HCT116 (cell line): ENCODE results near the gene MYLIP. TPM values are rescaled to one million over a fixed set of nuclear protein-coding genes. Genes with fewer than 3 reads are reported as not detected.

Experiments used
- ATAC-seq: fragments of 200-7000 bp; cut with Tn5 transposase; 2 replicates; pipeline ENCODE4 v1.9.1; 2020; ENCODE audit warnings: mild to moderate bottlenecking, moderate library complexity
- BruUV-seq: library from RNA; stranded (reverse); fragments of 400-500 nt; replicated peaks from 2 replicates; lab custom pipeline; 2021; lab: Mats Ljungman, UMichigan
- CTCF ChIA-PET: fragments of 300-600 bp; sonication (Branson Sonifier 250); formaldehyde crosslinking; loops from one replicate; lab custom pipeline; 2021; ENCODE audit warnings: antibody characterized with exemption; lab: Charles Lee
- POLR2A ChIA-PET: fragments of 300-600, 350-600 bp; sonication (Branson Sonifier 250); formaldehyde crosslinking; loops from one replicate; lab custom pipeline; 2021; ENCODE audit warnings: antibody characterized with exemption; lab: Charles Lee
- RAD21 ChIA-PET, 2 experiments: fragments of 300-600 bp; sonication (Branson Sonifier 250); formaldehyde crosslinking; loops; one replicate each; lab custom pipeline; 2023; ENCODE audit warnings: low total read pairs in 2 of 2; ENCODE audit not compliant: uncharacterized antibody in 2 of 2, unreplicated experiment in 2 of 2, low non-redundant PET in 1 of 2; lab: Charles Lee
- DNase-seq: peaks from one replicate; pipeline ENCODE4 v3.0.0-alpha.2; 2010; ENCODE audit warnings: low read depth, low spot score
- H2AFZ ChIP-seq: fragments of 200-600 bp; shearing (Covaris generic), sonication (generic); 2 replicates; pipeline ENCODE4 v1.6.1; 2017; ENCODE audit warnings: low read depth, mixed run types, mixed read lengths, antibody characterized with exemption, low read length; ENCODE audit not compliant: poor library complexity, severe bottlenecking
- H3K27ac ChIP-seq: 2 replicates; pipeline ENCODE4 v1.5.1; 2012; ENCODE audit warnings: low read depth, low read length
- H3K27me3 ChIP-seq: fragments of 200-600 bp; sonication (generic); 2 replicates; pipeline ENCODE4 v1.6.1; 2016; ENCODE audit warnings: mixed run types, low read length, mixed read lengths; ENCODE audit not compliant: insufficient read depth
- H3K36me3 ChIP-seq, 2 experiments: fragments of 200-500 bp in 1 of 2; fragments of 200-600 bp in 1 of 2; sonication (Bioruptor generic) in 1 of 2; sonication (generic) in 1 of 2; 2 replicates each; pipeline versions ENCODE4 v1.5.1 to v1.6.1; 2014 to 2016; ENCODE audit warnings: low read length in 2 of 2, inconsistent platforms in 1 of 2, mixed read lengths in 1 of 2, mixed run types in 1 of 2; ENCODE audit not compliant: insufficient read depth in 2 of 2, control insufficient read depth in 1 of 2
- H3K4me1 ChIP-seq, 2 experiments: fragments of 200-600 bp in 1 of 2; sonication (generic) in 1 of 2; 2 replicates each; pipeline versions ENCODE4 v1.5.1 to v1.6.1; 2012 to 2017; ENCODE audit warnings: low read length in 2 of 2, inconsistent platforms in 1 of 2, mild to moderate bottlenecking in 1 of 2, mixed read lengths in 1 of 2, mixed run types in 1 of 2, moderate library complexity in 1 of 2; ENCODE audit not compliant: insufficient read depth in 2 of 2, control insufficient read depth in 1 of 2
- H3K4me2 ChIP-seq: fragments of 200-600 bp; sonication (generic); 2 replicates; pipeline ENCODE4 v1.6.1; 2017; ENCODE audit warnings: mixed run types, low read length, mixed read lengths
- H3K4me3 ChIP-seq, 2 experiments: fragments of 200-600 bp in 1 of 2; sonication (generic) in 1 of 2; replicated peaks in 1 of 2; 2 replicates each; pipeline ENCODE4 v1.5.1; 2011 to 2016; ENCODE audit warnings: low read length in 2 of 2, control low read depth in 1 of 2, low read depth in 1 of 2, mild to moderate bottlenecking in 1 of 2, mixed read lengths in 1 of 2, mixed run types in 1 of 2
- H3K79me2 ChIP-seq: fragments of 200-600 bp; sonication (generic); 2 replicates; pipeline ENCODE4 v1.6.1; 2017; ENCODE audit warnings: mild to moderate bottlenecking, mixed run types, low read length, moderate library complexity, mixed read lengths; ENCODE audit not compliant: insufficient read depth
- H3K9ac ChIP-seq: fragments of 200-600 bp; sonication (generic); 2 replicates; pipeline ENCODE4 v1.6.1; 2016; ENCODE audit warnings: low read length, mixed read lengths
- H3K9me2 ChIP-seq: fragments of 200-600 bp; sonication (generic), shearing (Covaris generic); 2 replicates; pipeline ENCODE4 v1.6.1; 2017; ENCODE audit warnings: mixed run types, mild to moderate bottlenecking, moderate library complexity; ENCODE audit not compliant: insufficient read depth
- H3K9me3 ChIP-seq, 2 experiments: fragments of 200-500 bp in 1 of 2; fragments of 200-600 bp in 1 of 2; sonication (Bioruptor generic) in 1 of 2; sonication (generic) in 1 of 2; 2 replicates each; pipeline ENCODE4 v1.6.1; 2014 to 2017; ENCODE audit warnings: low read length in 2 of 2, mixed read lengths in 2 of 2, inconsistent platforms in 1 of 2, low read depth in 1 of 2, mild to moderate bottlenecking in 1 of 2, mixed run types in 1 of 2, moderate library complexity in 1 of 2; ENCODE audit not compliant: control insufficient read depth in 1 of 2, insufficient read depth in 1 of 2
- H4K20me1 ChIP-seq: fragments of 200-600 bp; sonication (generic), shearing (Covaris generic); 2 replicates; pipeline ENCODE4 v1.6.1; 2017; ENCODE audit warnings: mixed run types, mild to moderate bottlenecking, moderate library complexity; ENCODE audit not compliant: insufficient read depth
- CBX3 ChIP-seq: IDR thresholded peaks from 2 replicates; pipeline ENCODE4 v1.6.1; 2012; ENCODE audit warnings: low read depth
- CEBPB ChIP-seq: IDR thresholded peaks from 2 replicates; pipeline ENCODE4 v1.6.1; 2012; ENCODE audit warnings: low read depth
- CTCF ChIP-seq, 3 experiments: fragments of 200-600 bp in 1 of 3; sonication (generic) in 1 of 3; IDR thresholded peaks in 2 of 3; conservative IDR thresholded peaks in 1 of 3; 2 replicates each; pipeline ENCODE4 v1.5.1; 2012 to 2017; ENCODE audit warnings: low read depth in 2 of 3, low read length in 2 of 3, antibody characterized with exemption in 1 of 3, borderline replicate concordance in 1 of 3, control low read depth in 1 of 3, mild to moderate bottlenecking in 1 of 3, mixed read lengths in 1 of 3, mixed run types in 1 of 3, moderate library complexity in 1 of 3; ENCODE audit not compliant: insufficient read depth in 1 of 3
- EGR1 ChIP-seq: IDR thresholded peaks from 2 replicates; pipeline ENCODE4 v1.6.1; 2012; ENCODE audit warnings: low read depth
- ELF1 ChIP-seq: IDR thresholded peaks from 2 replicates; pipeline ENCODE4 v1.6.1; 2012; ENCODE audit warnings: low read depth, borderline replicate concordance
- EZH2phosphoT487 ChIP-seq: fragments of 200-600 bp; IDR thresholded peaks from 2 replicates; pipeline ENCODE4 v1.6.1; 2018; ENCODE audit warnings: antibody characterized with exemption, borderline replicate concordance
- JUND ChIP-seq: IDR thresholded peaks from 2 replicates; pipeline ENCODE4 v1.6.1; 2012
- MAX ChIP-seq: IDR thresholded peaks from 2 replicates; pipeline ENCODE4 v1.6.1; 2012
- POLR2A ChIP-seq: IDR thresholded peaks from 2 replicates; pipeline ENCODE4 v1.7.0; 2011; ENCODE audit warnings: borderline replicate concordance; ENCODE audit not compliant: insufficient read depth, insufficient read length; ENCODE audit errors: extremely low read depth
- POLR2AphosphoS5 ChIP-seq: IDR thresholded peaks from 2 replicates; pipeline ENCODE4 v1.6.1; 2011; ENCODE audit warnings: mild to moderate bottlenecking, low read depth, low read length, moderate library complexity
- REST ChIP-seq: IDR thresholded peaks from 2 replicates; pipeline ENCODE4 v1.6.1; 2012; ENCODE audit warnings: low read depth
- SRF ChIP-seq: IDR thresholded peaks from 2 replicates; pipeline ENCODE4 v1.6.1; 2012; ENCODE audit warnings: low read depth
- TCF7L2 ChIP-seq: IDR thresholded peaks from 2 replicates; pipeline ENCODE4 v1.7.0; 2011; ENCODE audit warnings: borderline replicate concordance, inconsistent platforms; ENCODE audit not compliant: insufficient read depth, insufficient read length; ENCODE audit errors: extremely low read depth
- YY1 ChIP-seq: IDR thresholded peaks from 2 replicates; pipeline ENCODE4 v1.6.1; 2011; ENCODE audit warnings: low read length, low read depth, moderate library complexity, mild to moderate bottlenecking; ENCODE audit not compliant: insufficient replicate concordance; ENCODE audit errors: extremely low read depth
- ZFX ChIP-seq: fragments of 450-650 bp; IDR thresholded peaks from 2 replicates; pipeline ENCODE4 v1.6.1; 2017
- ZNF274 ChIP-seq: fragments of 200-500 bp; sonication (Bioruptor generic); IDR thresholded peaks from 2 replicates; pipeline ENCODE4 v1.6.1; 2014; ENCODE audit warnings: mild to moderate bottlenecking, low read depth, low read length, inconsistent platforms
- intact Hi-C: fragments of 100-400 bp; cut with micrococcal nuclease; formaldehyde crosslinking; loops from 2 replicates; pipeline ENCODE4 v1.10.0; 2022
- total RNA-seq: library from RNA; stranded (reverse); gene quantifications from one replicate; pipeline ENCODE4 v1.2.1, GENCODE V29; 2021; ENCODE audit not compliant: unreplicated experiment

MYLIP gene
- total RNA-seq, 1 experiment from 2014 or later = 10.6 TPM

- no peaks in the 10 kb centered on the region for H3K9me3 ChIP-seq
- intact Hi-C loops = no loop called here
- ChIA-PET RAD21 (no interaction called here), POLR2A (interaction anchor here (1.9 kb wide), 1 partner anchor 9 kb away, joined by 7 read pairs; the partner anchor contains the start of gene MYLIP), CTCF (interaction anchor here (1.4 kb wide), 1 partner anchor 9 kb away, joined by 5 read pairs; the partner anchor contains the start of gene MYLIP)
- H3K4me1 ChIP-seq = peaks cover 11 to 20% of the 10 kb centered on the region in 2 experiments
- no peak overlapping the region for H3K9ac ChIP-seq
- no TSS peak for BruUV-seq
- ATAC-seq (no peak), DNase-seq (no peak)
- no peaks in the 10 kb centered on the region for H3K9me2 ChIP-seq
- H4K20me1 ChIP-seq = no peaks in the 10 kb centered on the region; the same call in 1 of the 2 replicates
- H3K79me2 ChIP-seq = peaks cover 34% of the 10 kb centered on the region
- H3K36me3 ChIP-seq = peaks cover 0 to 6% of the 10 kb centered on the region in 2 experiments; a peak in 2 of 4 replicates
- H2AFZ ChIP-seq = no peak overlapping the region
- no peak overlapping the region; a peak in 1 of 4 replicates for H3K4me3 ChIP-seq
- H3K27ac ChIP-seq = no peak overlapping the region; the same call in 1 of the 2 replicates
- H3K4me2 ChIP-seq = peak overlapping the region; percentile 47
- H3K27me3 ChIP-seq = no peaks in the 10 kb centered on the region
- no peak for TF ChIP-seq ZNF274
- TF ChIP-seq SRF = no peak
- no peak for TF ChIP-seq EGR1
- no peak for TF ChIP-seq CBX3
- no peak for TF ChIP-seq MAX
- no peak for TF ChIP-seq JUND
- no peak for TF ChIP-seq EZH2phosphoT487
- no peak for TF ChIP-seq POLR2A
- TF ChIP-seq ZFX = no peak
- no peak for TF ChIP-seq REST
- TF ChIP-seq ELF1 = no peak
- TF ChIP-seq CTCF (IDR thresholded peaks at IDR 0.05 in 2 of 3, conservative IDR thresholded peaks at IDR 0.05 in 1 of 3; ENCODE audit: borderline replicate concordance in 1 of 3, insufficient read depth in 1 of 3, low read depth in 2 of 3, low read length in 2 of 3) = no peak
- no peak for TF ChIP-seq YY1
- TF ChIP-seq CEBPB = no peak
- no peak for TF ChIP-seq POLR2AphosphoS5
- no peak for TF ChIP-seq TCF7L2
- TF ChIP-seq, all 23 proteins: peak for 0
Observed at GRCh38 chr6:16137451-16137801, 8.5 kb downstream of the MYLIP start.
